K562 (cell line): Measurements from ENCODE around the gene NKG7. TPM values are rescaled to one million over a fixed set of nuclear protein-coding genes. Genes with fewer than 3 reads are reported as not detected.

Experiments
- CBX5 ChIP-seq: IDR thresholded peaks from 2 replicates; pipeline ENCODE4 v1.6.1; 2014; ENCODE audit warnings: low read depth, borderline replicate concordance
- CHD2 ChIP-seq: IDR thresholded peaks from 2 replicates; pipeline ENCODE4 v1.6.1; 2011; ENCODE audit warnings: low read depth, low read length
- CLOCK ChIP-seq: fragments of 250-450 bp; sonication (Bioruptor Pico); IDR thresholded peaks from 2 replicates; pipeline ENCODE4 v1.4.0; 2020; ENCODE audit warnings: mild to moderate bottlenecking, moderate library complexity, borderline replicate concordance
- CSDE1 ChIP-seq, 2 experiments: fragments of 450-650 bp; IDR thresholded peaks; 2 replicates each; pipeline ENCODE4 v1.6.1; 2016; ENCODE audit warnings: mild to moderate bottlenecking in 1 of 2
- KDM2B ChIP-seq: fragments of 250-450 bp; sonication (Bioruptor Pico); IDR thresholded peaks from 2 replicates; pipeline ENCODE4 v1.8.0; 2021; ENCODE audit warnings: mild to moderate bottlenecking, moderate library complexity
- MYC ChIP-seq, 2 experiments: fragments of 250-450 bp in 1 of 2; sonication (Bioruptor Pico) in 1 of 2; IDR thresholded peaks; 2 replicates each; pipeline versions ENCODE4 v1.5.1 to v1.6.1; 2012 to 2021; ENCODE audit warnings: low read depth in 2 of 2, borderline replicate concordance in 1 of 2, improper control_type of control experiment in 1 of 2, low read length in 1 of 2, mild to moderate bottlenecking in 1 of 2, moderate library complexity in 1 of 2
- STAG1 ChIP-seq: sonication (generic); formaldehyde crosslinking; IDR thresholded peaks from 2 replicates; pipeline ENCODE4 v1.5.0; 2020; ENCODE audit warnings: missing genetic modification reagents, borderline replicate concordance
- YY1 ChIP-seq, 3 experiments: IDR thresholded peaks; 2 replicates each; pipeline ENCODE4 v1.6.1; 2011; ENCODE audit warnings: low read length in 2 of 3, mild to moderate bottlenecking in 2 of 3, moderate library complexity in 2 of 3, borderline replicate concordance in 1 of 3, control low read depth in 1 of 3, low read depth in 1 of 3; ENCODE audit not compliant: insufficient read depth in 3 of 3, insufficient replicate concordance in 2 of 3, control insufficient read depth in 1 of 3, insufficient read length in 1 of 3; ENCODE audit errors: extremely low read depth in 1 of 3
- ZNF165 ChIP-seq: fragments of 250-450 bp; sonication (Bioruptor Pico); IDR thresholded peaks from 2 replicates; pipeline ENCODE4 v1.4.0; 2020; ENCODE audit warnings: borderline replicate concordance
- polyA plus RNA-seq, 8 experiments: library from polyadenylated mRNA; depleted of rRNA in 4 of 8; stranded (reverse) in 5 of 8; unstranded in 3 of 8; fragments of >200 nt; fragmentation: Nextera tagmentation in 2 of 8; fragmentation: Illumina TruSeq in 1 of 8; extraction: Ambion mirVana in 2 of 8; extraction: Trizol in 1 of 8; gene quantifications; 2 replicates each; pipeline versions ENCODE4 v1.2.1 to v1.2.3, GENCODE V29; 2011 to 2014; ENCODE audit warnings: inconsistent platforms in 1 of 8, missing spikeins in 1 of 8
- total RNA-seq, 7 experiments: library from RNA; depleted of rRNA in 6 of 7; stranded (reverse); fragments of >200 nt in 6 of 7; fragmentation: Illumina TruSeq in 2 of 7; extraction: Trizol in 2 of 7; gene quantifications; 2 replicates each; pipeline versions ENCODE4 v1.2.1 to v1.2.3, GENCODE V29; 2011 to 2021; ENCODE audit warnings: low replicate concordance in 1 of 7
- TF ChIP-seq, protein P1 (sequence below): fragments of 450-650 bp; IDR thresholded peaks from 2 replicates; pipeline ENCODE4 v1.6.1; 2018; ENCODE audit not compliant: partially characterized antibody
- TF ChIP-seq, protein P2 (sequence below): fragments of 250-450 bp; sonication (Bioruptor Pico); IDR thresholded peaks from 2 replicates; pipeline ENCODE4 v1.5.0; 2021
- TF ChIP-seq, protein P3 (sequence below): sonication (generic); formaldehyde crosslinking; IDR thresholded peaks from 2 replicates; pipeline ENCODE4 v1.8.0; 2023; ENCODE audit warnings: missing genetic modification reagents, mild to moderate bottlenecking, borderline replicate concordance

Gene NKG7
- total and polyA plus RNA-seq, 9 of the 15 experiments (the other 6 are each of a cell fraction or from before 2014, with no cell fraction given): 0.30 to 0.70 (median 0.51) TPM; not detected in 2

DNA sequence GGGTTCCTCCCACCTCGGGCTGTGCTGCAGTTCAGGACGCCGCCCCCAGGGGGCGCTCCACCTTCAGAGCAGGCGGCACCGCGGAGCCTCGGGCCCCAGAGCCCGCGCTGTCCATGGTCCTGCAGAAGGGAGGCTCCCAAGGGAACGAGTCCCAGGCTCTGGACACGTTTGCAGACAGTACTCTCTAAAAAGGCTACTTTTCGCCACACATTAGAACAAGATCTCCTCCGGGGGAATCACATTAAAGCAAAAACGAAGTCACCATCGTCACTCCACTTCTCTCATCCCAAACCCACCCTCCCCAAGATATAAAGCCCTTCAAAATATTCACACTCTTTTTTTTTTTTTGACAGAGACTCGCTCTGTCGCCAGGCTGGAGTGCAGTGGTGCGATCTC, 49.6 kb upstream of the NKG7 start (continued):
- TF ChIP-seq, protein P1, sequence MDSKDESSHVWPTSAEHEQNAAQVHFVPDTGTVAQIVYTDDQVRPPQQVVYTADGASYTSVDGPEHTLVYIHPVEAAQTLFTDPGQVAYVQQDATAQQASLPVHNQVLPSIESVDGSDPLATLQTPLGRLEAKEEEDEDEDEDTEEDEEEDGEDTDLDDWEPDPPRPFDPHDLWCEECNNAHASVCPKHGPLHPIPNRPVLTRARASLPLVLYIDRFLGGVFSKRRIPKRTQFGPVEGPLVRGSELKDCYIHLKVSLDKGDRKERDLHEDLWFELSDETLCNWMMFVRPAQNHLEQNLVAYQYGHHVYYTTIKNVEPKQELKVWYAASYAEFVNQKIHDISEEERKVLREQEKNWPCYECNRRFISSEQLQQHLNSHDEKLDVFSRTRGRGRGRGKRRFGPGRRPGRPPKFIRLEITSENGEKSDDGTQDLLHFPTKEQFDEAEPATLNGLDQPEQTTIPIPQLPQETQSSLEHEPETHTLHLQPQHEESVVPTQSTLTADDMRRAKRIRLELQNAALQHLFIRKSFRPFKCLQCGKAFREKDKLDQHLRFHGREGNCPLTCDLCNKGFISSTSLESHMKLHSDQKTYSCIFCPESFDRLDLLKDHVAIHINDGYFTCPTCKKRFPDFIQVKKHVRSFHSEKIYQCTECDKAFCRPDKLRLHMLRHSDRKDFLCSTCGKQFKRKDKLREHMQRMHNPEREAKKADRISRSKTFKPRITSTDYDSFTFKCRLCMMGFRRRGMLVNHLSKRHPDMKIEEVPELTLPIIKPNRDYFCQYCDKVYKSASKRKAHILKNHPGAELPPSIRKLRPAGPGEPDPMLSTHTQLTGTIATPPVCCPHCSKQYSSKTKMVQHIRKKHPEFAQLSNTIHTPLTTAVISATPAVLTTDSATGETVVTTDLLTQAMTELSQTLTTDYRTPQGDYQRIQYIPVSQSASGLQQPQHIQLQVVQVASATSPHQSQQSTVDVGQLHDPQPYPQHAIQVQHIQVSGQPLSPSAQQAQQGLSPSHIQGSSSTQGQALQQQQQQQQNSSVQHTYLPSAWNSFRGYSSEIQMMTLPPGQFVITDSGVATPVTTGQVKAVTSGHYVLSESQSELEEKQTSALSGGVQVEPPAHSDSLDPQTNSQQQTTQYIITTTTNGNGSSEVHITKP: no peak
- no peak for TF ChIP-seq ZNF165 (CRISPR knock-in tag)
- TF ChIP-seq CBX5: 0 out of 2 replicates have a peak, but pooled peaks have one; percentile 34
- TF ChIP-seq KDM2B (CRISPR knock-in tag): no peak
- no peak for TF ChIP-seq CLOCK (CRISPR knock-in tag)
- TF ChIP-seq STAG1 (CRISPR knock-in tag): peak; percentile 99
- no peak for TF ChIP-seq CSDE1 (IDR thresholded peaks at IDR 0.05)
- TF ChIP-seq MYC (IDR thresholded peaks at IDR 0.05; ENCODE audit: low read depth, low read length): peak; percentile 62; the same call in 1 of the 2 replicates
- TF ChIP-seq MYC (CRISPR knock-in tag; IDR thresholded peaks at IDR 0.05; ENCODE audit: borderline replicate concordance, low read depth): no peak
- TF ChIP-seq YY1 (IDR thresholded peaks at IDR 0.05; ENCODE audit: borderline replicate concordance in 1 of 3, control insufficient read depth in 1 of 3, extremely low read depth in 1 of 3, insufficient read depth in 3 of 3, insufficient read length in 1 of 3, insufficient replicate concordance in 2 of 3, low read depth in 1 of 3, low read length in 2 of 3): peak in 2 of 3 experiments; percentile 44 to 47
- TF ChIP-seq, protein P2, sequence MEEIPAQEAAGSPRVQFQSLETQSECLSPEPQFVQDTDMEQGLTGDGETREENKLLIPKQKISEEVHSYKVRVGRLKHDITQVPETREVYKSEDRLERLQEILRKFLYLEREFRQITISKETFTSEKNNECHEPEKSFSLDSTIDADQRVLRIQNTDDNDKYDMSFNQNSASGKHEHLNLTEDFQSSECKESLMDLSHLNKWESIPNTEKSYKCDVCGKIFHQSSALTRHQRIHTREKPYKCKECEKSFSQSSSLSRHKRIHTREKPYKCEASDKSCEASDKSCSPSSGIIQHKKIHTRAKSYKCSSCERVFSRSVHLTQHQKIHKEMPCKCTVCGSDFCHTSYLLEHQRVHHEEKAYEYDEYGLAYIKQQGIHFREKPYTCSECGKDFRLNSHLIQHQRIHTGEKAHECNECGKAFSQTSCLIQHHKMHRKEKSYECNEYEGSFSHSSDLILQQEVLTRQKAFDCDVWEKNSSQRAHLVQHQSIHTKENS (CRISPR knock-in tag): no peak
- TF ChIP-seq CHD2: no peak
- TF ChIP-seq, protein P3, sequence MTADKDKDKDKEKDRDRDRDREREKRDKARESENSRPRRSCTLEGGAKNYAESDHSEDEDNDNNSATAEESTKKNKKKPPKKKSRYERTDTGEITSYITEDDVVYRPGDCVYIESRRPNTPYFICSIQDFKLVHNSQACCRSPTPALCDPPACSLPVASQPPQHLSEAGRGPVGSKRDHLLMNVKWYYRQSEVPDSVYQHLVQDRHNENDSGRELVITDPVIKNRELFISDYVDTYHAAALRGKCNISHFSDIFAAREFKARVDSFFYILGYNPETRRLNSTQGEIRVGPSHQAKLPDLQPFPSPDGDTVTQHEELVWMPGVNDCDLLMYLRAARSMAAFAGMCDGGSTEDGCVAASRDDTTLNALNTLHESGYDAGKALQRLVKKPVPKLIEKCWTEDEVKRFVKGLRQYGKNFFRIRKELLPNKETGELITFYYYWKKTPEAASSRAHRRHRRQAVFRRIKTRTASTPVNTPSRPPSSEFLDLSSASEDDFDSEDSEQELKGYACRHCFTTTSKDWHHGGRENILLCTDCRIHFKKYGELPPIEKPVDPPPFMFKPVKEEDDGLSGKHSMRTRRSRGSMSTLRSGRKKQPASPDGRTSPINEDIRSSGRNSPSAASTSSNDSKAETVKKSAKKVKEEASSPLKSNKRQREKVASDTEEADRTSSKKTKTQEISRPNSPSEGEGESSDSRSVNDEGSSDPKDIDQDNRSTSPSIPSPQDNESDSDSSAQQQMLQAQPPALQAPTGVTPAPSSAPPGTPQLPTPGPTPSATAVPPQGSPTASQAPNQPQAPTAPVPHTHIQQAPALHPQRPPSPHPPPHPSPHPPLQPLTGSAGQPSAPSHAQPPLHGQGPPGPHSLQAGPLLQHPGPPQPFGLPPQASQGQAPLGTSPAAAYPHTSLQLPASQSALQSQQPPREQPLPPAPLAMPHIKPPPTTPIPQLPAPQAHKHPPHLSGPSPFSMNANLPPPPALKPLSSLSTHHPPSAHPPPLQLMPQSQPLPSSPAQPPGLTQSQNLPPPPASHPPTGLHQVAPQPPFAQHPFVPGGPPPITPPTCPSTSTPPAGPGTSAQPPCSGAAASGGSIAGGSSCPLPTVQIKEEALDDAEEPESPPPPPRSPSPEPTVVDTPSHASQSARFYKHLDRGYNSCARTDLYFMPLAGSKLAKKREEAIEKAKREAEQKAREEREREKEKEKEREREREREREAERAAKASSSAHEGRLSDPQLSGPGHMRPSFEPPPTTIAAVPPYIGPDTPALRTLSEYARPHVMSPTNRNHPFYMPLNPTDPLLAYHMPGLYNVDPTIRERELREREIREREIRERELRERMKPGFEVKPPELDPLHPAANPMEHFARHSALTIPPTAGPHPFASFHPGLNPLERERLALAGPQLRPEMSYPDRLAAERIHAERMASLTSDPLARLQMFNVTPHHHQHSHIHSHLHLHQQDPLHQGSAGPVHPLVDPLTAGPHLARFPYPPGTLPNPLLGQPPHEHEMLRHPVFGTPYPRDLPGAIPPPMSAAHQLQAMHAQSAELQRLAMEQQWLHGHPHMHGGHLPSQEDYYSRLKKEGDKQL: peak; percentile 69; the same call in 1 of the 2 replicates
